ENCODE measurements around the gene ZNF507.

The ZNF507 gene

DNA sequence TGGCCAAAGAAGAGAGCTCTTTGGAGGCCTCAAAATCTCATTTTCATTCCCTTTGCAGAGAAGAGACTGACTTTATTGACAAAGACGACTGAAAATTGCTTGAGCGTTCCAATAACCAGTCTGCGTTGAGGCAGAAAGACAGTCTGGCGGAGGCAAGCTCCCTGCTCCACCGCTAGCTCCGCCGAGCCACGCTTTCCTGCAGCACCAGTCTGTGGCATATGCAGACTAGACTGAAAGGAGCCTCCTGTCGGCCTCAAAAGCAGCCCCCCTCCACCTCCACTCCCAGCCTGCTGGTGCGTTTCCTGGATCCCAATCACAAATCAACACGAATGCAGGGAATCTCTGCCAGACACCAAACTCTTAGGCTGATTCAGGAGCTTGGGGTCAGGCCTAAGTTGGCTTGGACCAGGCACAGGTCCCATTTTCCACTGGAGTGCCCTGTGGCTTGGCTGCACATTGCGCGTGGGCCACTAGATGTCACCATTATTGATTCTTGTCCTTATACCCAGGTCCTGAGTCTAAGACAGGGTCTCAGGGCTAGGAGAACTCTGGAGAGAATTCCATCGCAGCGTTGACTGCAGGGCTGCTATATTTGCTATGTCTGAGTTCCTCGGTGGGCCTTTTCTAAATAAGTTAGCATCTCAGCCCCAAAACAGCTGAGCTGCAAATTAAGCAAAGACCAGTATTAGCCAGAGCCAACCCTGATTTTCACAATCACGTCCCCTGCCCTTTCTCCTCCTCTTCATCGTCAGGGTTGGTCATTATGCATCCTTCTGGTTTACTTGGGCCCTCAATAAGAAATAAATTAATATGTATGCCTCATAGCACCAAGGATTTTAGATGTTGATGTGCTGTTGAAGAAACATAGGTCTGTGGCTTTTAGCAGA lies 5.2 kb upstream of the ZNF507 start:
- no peak for DNase-seq (ENCODE audit: low read depth)

DNA sequence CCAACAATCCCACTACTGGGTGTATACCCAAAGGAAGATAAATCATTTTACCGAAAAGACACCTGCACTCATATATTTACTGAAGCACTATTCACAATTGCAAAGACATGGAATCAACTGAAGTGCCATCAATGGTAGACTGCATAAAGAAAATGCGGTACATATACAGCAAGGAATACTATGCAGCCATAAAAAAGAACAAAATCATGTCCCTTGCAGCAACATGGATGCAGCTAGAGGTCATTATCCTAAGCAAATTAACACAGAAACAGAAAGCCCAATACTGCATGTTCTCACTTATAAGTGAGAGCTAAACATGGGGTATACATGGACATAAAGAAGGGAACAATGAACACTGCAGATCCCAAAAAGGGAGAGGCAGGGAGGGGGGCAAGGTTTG lies 2.7 kb upstream of the ZNF507 start:
- DNase-seq (ENCODE audit: low read depth) = no peak

DNA sequence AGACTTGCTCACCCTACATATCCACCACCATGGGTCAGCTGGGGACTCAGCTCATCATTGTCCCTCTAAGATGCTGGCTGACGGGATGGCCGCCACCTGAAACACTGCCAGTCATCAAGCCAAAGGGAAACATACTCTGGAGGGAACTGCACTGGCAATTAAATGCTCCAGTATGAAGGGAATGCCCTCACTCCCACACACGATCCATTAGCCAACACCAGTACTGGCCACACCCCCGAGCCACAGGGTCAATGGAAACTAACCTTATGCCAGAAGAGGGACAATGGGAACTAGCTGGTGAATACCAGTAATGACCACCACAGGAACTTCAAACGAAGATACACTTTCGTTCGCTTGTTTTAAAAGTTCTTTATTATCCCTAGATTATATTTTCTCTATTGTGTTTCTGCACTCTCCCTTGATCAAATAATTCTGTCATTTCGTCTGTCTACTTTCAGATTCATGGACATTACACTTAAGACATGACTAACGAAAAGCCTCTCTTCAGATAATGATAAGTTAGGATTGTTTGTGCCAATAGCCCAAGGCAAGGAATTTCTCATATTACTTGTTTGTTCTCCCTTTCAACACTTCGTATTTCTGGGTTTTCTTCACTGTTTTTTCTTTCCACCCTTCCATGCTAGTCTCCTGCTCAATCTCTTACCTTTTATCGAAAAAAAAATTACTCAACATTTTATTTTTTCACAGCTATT lies 1.7 kb upstream of the ZNF507 start:
- DNase-seq (ENCODE audit: low read depth) = no peak

DNA sequence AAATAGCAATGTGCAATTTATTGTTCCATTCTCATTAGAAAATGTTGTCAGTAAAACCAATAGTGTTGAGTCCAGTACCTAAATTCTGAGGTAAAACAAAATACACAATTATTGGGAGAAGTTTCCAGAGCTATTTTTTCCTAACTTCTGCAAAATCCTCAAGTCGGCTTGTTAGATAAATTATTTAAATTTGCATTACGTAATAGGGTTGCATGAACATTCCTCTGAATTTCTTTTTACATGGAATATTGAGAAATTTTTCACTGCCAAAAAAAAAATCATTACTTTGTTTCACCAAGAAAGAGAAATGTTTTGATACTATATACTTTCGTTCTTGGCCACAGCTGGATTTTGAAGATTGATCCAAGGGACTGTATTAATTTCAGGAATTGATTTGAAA lies 1.5 kb downstream of the ZNF507 start:
- DNase-seq (ENCODE audit: low read depth) = no peak

DNA sequence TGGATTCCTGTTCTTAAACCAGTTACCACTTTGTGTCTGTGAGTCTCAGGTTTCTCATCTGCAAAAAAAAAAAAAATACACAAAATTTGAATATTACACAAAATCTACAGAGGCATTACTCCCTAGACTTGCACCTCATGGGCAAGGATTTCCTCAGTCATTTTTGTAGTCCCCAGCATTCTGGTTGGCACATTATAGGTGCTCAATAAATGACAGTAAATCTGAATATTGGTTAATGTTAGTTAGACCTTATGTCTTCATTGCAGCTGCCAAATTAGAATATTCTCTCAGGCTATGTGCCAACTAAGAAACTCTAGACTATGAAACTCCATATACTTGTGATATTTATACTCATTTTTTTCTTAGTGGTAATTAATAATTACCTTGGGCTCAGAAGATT lies 2.2 kb downstream of the ZNF507 start:
- DNase-seq (ENCODE audit: low read depth) = no peak

DNA sequence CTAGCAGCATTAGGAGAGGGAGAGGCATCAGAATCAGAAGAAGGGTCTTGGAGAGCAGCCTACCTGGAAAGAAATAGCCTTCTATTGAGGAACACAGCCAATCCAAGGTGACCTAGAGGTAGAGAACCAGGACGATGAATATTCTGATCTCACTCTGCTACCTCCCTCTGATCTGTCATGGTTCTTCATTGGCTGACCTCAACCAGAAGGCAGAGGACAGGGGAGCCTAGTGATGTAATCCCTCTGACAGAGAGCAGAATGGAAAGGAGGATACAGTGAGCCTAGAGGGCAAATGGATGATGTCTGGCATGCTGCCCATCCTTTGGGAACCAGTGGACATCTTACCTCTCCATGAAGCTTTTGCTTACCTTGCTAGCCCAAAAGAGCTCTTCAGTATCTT lies 3.6 kb downstream of the ZNF507 start:
- no peak for DNase-seq (ENCODE audit: low read depth)

DNA sequence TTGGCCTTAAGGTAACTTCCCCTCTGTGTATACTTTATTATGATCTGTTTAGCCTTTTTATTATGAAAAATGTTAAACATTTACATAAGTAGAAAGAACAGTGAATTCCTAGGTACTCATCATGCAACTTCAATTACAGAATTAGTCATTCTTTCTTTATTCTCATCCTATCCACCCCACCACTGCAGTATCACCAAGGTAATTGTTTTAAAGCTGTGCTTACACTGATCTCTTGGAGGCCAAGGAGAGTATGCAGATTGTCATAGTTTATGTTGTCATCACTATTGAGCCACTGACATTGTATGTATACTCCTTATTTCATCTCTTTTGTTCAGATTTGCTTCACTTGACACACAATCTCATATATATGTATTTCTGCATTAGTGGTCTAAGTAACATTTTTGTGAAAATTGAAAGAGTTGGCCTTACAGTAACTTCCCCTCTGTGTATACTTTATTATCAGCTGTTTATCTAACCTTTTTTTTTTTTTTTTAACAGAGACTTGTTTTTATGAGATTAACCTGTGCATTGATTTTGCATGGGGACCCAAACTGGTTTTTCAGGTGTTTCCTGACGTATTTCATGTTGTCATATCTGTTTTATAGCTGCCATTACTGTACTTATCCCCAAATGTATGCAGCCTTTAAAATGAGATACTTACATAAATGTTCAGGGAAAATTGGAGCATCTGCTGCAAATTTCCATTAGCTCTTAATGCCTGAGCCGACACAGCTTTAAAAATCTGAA lies 4.5 kb downstream of the ZNF507 start:
- no peak for DNase-seq (ENCODE audit: low read depth)

DNA sequence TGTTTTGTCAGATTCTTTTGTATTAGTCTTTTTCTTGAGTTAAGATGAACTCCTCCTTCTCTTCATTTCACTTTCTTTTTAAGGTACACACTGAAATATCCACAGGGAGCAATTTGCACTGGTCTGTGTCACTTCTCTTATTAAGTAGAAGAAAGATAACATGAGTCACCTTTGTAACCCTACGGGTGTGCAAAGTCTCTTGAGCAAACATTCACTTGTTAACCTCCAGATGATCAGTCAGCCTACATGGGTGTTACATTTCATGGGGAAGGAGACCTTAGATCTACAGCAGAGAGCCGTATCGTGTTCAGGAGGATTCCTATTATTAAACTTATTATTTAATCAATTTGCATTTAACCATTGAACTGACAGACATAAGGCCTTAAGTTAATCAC lies 5.1 kb downstream of the ZNF507 start:
- no peak for DNase-seq (ENCODE audit: low read depth)

DNA sequence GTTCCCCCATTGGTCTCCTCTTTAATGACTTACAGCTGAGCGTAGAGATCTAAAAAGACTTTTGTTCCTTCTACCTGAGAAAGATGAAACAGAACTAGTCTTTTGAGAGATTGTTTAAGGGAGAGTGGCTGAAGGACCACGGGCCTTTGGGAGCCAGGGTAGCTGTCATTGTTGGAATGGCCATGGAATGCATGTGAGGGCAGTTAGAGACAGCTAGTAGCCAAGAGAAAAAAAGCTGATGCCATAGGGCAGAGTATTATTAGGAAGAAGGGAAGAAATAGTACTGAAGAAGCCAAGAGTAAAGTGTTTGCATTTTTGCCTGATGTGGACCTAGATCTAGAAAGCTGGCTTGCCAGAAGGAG lies 5.6 kb downstream of the ZNF507 start:
- DNase-seq (ENCODE audit: low read depth) = no peak

DNA sequence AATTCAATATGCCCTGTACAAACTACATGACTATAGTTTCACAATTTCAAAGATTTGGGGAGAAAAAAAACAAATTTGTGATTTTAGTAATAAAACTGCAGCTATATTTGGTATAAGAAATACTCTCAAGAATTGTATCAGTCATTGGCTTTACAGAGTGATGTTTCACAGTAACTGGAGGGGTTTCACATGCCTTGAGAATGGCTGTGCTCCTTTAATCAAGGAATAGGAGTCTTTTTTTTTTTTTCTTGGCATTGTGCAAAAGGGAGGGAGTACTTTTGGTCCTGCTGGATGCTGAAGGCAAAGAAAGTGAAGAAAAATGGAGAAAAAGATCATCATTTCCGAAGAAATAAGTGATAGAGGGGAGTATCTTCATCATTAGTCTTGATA lies 6.8 kb downstream of the ZNF507 start:
- peak; percentile 74 for DNase-seq (ENCODE audit: low read depth)

DNA sequence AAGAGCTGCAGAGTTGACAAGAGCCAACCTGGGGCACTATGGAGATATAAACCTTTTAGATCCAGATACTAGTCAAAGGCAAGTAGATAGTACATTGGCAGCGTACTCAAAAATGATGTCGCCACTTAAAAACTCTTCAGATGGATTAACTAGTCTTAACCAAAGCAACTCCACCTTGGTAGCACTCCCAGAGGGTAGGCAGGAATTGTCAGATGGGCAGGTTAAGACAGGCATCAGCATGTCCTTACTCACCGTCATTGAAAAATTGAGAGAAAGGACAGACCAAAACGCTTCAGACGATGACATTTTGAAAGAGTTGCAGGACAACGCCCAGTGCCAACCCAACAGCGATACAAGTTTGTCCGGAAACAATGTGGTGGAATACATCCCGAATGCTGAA lies 8.9 kb downstream of the ZNF507 start:
- DNase-seq (ENCODE audit: low read depth) = no peak

DNA sequence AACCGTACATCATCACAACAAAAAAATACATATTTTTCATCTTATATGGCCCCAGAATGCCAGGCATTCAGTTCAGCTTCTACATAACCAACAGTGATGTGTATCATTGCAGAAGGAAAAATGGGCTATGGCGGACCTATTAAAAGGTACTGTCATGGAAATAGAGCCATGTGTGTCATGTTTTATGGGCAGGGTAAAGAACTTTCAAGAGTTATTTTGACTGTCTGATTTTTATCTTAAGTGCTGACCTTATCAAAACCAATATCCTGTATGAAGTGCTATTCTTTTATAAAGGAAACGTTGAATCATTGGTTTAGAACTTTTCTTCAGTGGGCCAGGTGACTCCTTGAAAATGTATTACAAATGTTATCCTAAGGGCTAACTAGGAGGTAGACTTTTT lies 9.9 kb downstream of the ZNF507 start:
- no peak for DNase-seq (ENCODE audit: low read depth)

DNA sequence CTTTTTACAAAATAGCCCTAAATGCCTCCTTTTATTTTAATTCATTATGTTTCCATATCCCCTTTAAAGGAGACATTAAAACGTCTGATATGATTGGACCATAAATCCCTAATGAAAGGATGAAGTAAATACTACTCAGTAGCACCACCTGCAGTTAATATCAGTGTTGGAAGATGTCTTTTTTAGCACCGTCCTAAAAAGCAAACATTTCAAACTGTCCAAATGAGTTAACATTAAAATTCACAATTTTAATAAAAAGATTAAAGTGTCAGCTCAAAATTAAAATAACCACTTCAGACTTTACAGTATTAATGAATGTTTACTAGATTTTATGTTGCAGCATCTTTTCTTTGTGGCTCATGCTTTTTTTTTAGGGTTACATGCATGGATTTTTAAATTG lies 12.3 kb downstream of the ZNF507 start:
- DNase-seq (ENCODE audit: low read depth) = no peak

DNA sequence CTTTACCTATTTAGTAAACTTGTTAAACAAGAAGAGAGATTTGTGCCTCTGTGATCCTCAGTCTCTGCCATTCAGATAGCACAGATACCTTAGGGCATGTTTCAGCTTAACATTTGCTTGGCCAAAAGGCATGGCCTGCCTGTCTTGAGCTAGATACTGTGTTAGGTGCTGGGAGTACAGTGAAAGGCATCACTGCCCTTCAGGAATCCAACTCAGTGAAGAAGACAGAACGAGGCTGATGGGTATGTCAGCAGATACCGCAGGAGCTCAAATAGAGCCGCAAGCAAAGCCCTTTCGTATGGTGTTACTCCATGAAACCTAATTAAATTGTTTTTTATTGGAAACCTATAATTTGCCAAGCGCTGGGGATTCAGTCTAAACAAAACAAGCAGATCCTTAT lies 12.9 kb downstream of the ZNF507 start:
- DNase-seq (ENCODE audit: low read depth) = no peak

DNA sequence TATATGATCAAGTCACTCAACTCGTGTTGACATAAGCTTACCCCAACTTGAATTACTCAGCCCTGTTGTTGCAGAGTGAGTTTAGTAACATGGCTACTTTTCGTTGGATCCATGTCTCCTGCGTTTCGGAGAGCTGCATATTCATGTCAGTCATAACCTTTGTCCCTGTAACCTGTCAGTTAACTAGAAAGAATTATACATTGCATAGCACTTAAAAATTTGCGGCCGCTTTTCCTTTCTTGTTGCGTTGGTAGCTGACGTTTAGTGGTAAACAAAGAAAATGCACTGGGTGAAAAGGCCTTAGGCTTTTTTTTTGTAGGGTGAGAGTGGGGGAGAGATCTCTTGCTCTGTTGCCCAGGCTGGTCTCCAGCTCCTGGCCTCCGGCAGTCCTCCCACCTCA lies 14.2 kb downstream of the ZNF507 start:
- no peak for DNase-seq (ENCODE audit: low read depth)

DNA sequence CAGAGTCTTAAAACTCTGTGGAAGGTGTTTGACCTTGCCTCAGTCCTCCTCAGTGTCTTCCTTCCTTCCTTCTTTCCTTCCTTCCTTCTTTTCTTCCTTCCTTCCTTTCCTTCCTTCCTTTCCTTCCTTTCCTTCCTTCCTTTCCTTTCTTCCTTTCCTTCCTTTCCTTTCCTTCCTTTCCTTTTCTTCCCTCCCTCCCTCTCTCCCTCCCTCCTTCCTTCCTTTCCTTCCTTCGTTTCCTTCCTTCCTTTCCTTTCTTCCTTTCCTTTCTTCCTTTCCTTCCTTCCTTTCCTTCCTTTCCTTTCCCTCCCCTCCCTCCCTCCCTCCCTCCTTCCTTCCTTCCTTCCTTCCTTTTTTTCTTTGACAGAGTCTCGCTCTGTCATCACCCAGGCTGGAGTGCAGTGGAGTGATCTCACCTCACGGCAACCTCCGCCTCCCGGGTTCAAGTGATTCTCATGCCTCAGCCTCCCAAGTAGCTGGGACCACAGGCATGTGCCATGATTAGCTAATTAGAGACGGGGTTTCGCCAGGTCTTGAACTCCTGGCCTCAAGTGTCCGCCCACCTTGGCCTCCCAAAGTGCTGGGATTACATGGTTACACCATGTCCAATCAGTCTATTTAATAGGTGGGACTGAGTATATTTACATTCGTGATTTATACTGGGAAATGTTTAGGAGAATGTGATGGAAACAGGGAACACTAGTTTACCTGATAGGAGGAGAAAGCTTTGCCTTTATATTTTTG lies 16.3 kb downstream of the ZNF507 start:
- no peak for DNase-seq (ENCODE audit: low read depth)

DNA sequence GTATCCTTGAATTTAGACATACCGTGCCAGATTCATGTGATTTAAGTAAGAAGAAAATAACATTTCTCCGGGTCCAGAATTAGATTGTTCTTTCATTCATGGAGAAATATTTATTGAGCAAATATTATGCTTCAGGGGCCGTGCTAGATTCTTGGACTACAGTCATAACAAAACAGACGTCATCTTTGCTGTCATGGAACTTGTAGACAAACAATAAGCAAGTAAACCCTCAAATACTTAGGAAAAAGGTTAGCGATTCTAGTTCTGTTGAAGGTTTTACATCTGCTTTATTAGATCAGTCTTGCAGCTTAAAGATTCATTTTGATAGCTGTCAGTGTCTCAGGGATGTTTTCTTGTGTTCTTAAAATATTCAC lies 16.9 kb downstream of the ZNF507 start:
- no peak for DNase-seq (ENCODE audit: low read depth)

DNA sequence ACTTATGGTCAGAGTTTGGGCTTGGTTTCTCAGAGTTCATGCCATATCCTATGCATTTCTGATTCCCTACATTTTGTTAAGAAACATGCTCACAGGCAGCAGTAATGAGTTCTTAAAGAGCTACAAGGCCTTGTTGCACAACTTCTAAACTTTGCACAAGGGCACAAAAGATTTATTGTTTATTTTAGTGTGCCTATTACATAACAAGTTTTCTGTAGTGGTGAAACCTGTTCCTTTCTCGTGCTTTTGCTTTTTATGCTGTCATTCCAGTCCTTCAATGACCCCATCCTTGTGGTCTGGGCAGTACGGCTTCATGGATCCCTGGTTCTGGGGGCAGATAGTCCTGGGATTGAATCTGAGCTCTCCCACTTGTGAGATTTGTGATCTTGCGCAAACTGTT lies 17.8 kb downstream of the ZNF507 start:
- peak; percentile 91 for DNase-seq (ENCODE audit: low read depth)

DNA sequence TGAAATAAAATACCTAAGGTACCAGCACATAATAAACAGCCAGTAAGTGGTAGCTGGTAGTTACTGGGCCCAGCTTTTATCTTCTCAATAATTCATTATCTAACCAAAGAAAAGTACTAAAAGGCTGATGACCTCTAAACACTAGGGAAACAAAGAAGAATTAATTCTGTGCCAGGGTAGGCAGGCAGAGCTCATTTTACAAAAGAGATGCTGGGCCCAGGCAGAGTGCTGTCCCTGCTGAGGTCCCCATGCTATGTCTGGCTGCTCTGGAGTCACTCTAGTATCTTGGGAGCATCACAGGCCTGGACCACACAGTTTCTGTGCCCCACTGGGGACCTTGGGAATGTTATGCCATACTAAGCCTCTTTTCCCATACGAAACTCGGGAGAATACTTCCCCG lies 18.2 kb downstream of the ZNF507 start:
- no peak for DNase-seq (ENCODE audit: low read depth)

DNA sequence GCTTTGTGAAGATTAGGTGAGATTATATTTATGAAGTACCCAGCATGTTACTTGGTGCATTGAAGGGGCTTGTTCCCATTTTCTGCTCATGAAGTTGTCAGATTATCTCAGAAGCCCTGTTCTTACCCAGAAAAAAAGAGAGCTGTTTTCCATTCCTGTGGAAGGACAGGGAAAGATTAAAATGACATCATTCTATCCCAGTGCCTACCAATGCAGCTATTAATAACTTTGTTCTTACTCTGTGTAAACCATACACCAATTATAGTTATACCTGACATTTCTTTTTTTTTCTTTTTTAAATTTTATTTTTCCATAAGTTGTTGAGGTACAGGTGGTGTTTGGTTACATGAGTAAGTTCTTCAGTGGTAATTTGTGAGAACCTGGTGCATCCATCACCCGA lies 18.6 kb downstream of the ZNF507 start:
- DNase-seq (ENCODE audit: low read depth) = no peak

DNA sequence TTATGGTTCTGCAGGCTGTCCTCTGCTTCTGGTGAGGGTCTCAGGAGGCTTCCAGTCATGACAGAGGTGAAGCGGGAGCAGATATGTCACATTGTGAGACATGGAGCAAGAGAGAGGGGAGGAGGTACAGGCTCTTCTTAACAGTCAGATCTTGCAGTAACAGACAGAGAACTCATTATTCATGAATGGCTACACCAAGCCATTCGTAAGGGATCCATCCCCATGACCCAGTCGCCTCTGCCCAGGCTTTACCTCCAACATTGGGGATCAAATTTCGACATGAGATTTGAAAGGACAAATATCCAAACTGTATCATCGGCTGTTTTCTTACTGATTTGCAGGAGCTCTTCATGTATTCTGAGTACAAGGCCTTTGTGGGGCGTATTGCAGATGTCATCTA lies 21.7 kb downstream of the ZNF507 start:
- no peak for DNase-seq (ENCODE audit: low read depth)

DNA sequence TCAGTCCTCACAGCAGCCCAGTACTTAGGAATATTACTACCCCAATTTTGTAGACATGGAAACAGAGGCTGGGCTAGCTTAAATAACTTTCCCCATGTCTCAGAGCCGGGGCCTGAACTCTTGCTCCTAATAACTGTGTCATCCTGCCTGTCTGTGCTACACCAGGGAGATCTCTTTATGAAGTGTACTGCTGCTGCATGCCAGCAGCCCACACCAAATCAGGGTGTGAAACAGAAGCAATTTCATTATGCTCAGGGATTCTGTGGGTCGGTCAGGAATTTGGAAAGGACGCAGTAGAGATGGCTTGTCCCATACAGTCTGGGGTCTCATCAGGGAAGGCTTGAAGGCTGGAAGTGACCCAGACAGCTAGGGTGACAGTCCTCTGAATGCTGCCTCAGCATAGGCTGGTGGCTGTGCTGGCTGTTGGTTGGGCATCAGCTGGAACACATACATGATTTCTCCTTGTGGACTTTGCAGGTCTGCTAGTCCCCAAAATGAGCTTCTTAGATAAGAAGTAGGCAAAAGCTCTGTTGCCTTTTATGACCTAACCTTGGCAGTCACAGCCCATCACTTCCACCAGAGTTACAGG lies 22.6 kb downstream of the ZNF507 start:
- DNase-seq (ENCODE audit: low read depth) = no peak

Data from amniotic epithelial cell (primary cell).